HEK293 (cell line): ENCODE measurements around the gene ST6GALNAC6.

Source experiments
- CTCF ChIA-PET: fragments of 350-600 bp; formaldehyde crosslinking; extraction: SDS; loops from one replicate; lab custom pipeline; 2021; ENCODE audit warnings: antibody characterized with exemption; lab: Yijun Ruan, JAX
- POLR2A ChIA-PET: fragments of 300-600 bp; formaldehyde crosslinking; extraction: SDS; loops from one replicate; lab custom pipeline; 2020; ENCODE audit warnings: antibody characterized with exemption, inconsistent platforms; lab: Yijun Ruan, JAX
- H3K27ac ChIP-seq: fragments of 200-500 bp; sonication (Bioruptor generic); 2 replicates; pipeline ENCODE4 v1.5.1; 2014; ENCODE audit warnings: low read depth, low read length, control low read depth, inconsistent platforms; ENCODE audit errors: extremely low read depth
- H3K36me3 ChIP-seq, 2 experiments: fragments of 200-500 bp in 1 of 2; sonication (Bioruptor generic) in 1 of 2; 1 replicate in 1 of 2; 2 replicates in 1 of 2; pipeline ENCODE4 v1.5.1; 2014 to 2017; ENCODE audit warnings: inconsistent platforms in 2 of 2, low read length in 2 of 2; ENCODE audit not compliant: control insufficient read depth in 2 of 2, insufficient read depth in 1 of 2
- H3K4me1 ChIP-seq: fragments of 200-500 bp; sonication (Bioruptor generic); 2 replicates; pipeline ENCODE4 v1.5.1; 2014; ENCODE audit warnings: mild to moderate bottlenecking, low read length, inconsistent platforms; ENCODE audit not compliant: control insufficient read depth, insufficient read depth
- H3K4me3 ChIP-seq: 2 replicates; pipeline ENCODE4 v1.5.1; 2011; ENCODE audit warnings: low read depth, mild to moderate bottlenecking, control low read depth, low read length, moderate library complexity
- H3K9me3 ChIP-seq: fragments of 200-500 bp; sonication (Bioruptor generic); 2 replicates; pipeline ENCODE4 v1.5.1; 2014; ENCODE audit warnings: low read depth, low read length, inconsistent platforms; ENCODE audit not compliant: control insufficient read depth, insufficient read depth
- FEZF1 ChIP-seq: fragments of 450-650 bp; formaldehyde crosslinking; IDR thresholded peaks from 2 replicates; pipeline ENCODE4 v1.5.1; 2016; ENCODE audit warnings: missing biosample characterization, missing genetic modification characterization
- GFI1B ChIP-seq: fragments of 450-650 bp; formaldehyde crosslinking; IDR thresholded peaks from 2 replicates; pipeline ENCODE4 v1.5.1; 2016; ENCODE audit warnings: missing biosample characterization, missing genetic modification characterization
- GLI2 ChIP-seq: fragments of 450-650 bp; formaldehyde crosslinking; IDR thresholded peaks from 2 replicates; pipeline ENCODE4; 2017; ENCODE audit warnings: missing biosample characterization, missing genetic modification characterization, low read depth, borderline replicate concordance
- GLIS2 ChIP-seq: fragments of 450-650 bp; formaldehyde crosslinking; IDR thresholded peaks from 2 replicates; pipeline ENCODE4 v1.5.1; 2016; ENCODE audit warnings: missing biosample characterization, missing genetic modification characterization
- KLF8 ChIP-seq: fragments of 450-650 bp; formaldehyde crosslinking; IDR thresholded peaks from 2 replicates; pipeline ENCODE4 v1.5.1; 2016; ENCODE audit warnings: missing biosample characterization, missing genetic modification characterization
- KLF9 ChIP-seq: fragments of 450-650 bp; formaldehyde crosslinking; IDR thresholded peaks from 2 replicates; pipeline ENCODE4 v1.5.1; 2016; ENCODE audit warnings: missing biosample characterization, missing genetic modification characterization, low read depth
- OVOL3 ChIP-seq: fragments of 450-650 bp; formaldehyde crosslinking; IDR thresholded peaks from 2 replicates; pipeline ENCODE4 v1.5.1; 2016; ENCODE audit warnings: missing biosample characterization, missing genetic modification characterization
- REPIN1 ChIP-seq: fragments of 450-650 bp; formaldehyde crosslinking; IDR thresholded peaks from 2 replicates; pipeline ENCODE4 v1.5.1; 2017; ENCODE audit warnings: missing biosample characterization, missing genetic modification characterization, low read depth
- ZBTB1 ChIP-seq: fragments of 450-650 bp; formaldehyde crosslinking; IDR thresholded peaks from 2 replicates; pipeline ENCODE4 v1.5.1; 2016; ENCODE audit warnings: missing biosample characterization, missing genetic modification characterization
- ZBTB11 ChIP-seq: fragments of 450-650 bp; formaldehyde crosslinking; conservative IDR thresholded peaks from 2 replicates; pipeline ENCODE4 v1.5.1; 2016; ENCODE audit warnings: low read depth, missing biosample characterization, missing genetic modification characterization
- ZFP37 ChIP-seq: fragments of 450-650 bp; formaldehyde crosslinking; IDR thresholded peaks from 2 replicates; pipeline ENCODE4 v1.5.1; 2016; ENCODE audit warnings: missing biosample characterization, missing genetic modification characterization
- ZFP41 ChIP-seq: fragments of 450-650 bp; formaldehyde crosslinking; IDR thresholded peaks from 2 replicates; pipeline ENCODE4 v1.5.1; 2016; ENCODE audit warnings: missing biosample characterization, missing genetic modification characterization, borderline replicate concordance
- ZIC2 ChIP-seq: fragments of 450-650 bp; formaldehyde crosslinking; IDR thresholded peaks from 2 replicates; pipeline ENCODE4 v1.5.1; 2016; ENCODE audit warnings: missing biosample characterization, missing genetic modification characterization
- ZNF146 ChIP-seq: fragments of 450-650 bp; formaldehyde crosslinking; IDR thresholded peaks from 2 replicates; pipeline ENCODE4 v1.5.1; 2016; ENCODE audit warnings: missing biosample characterization, missing genetic modification characterization
- ZNF184 ChIP-seq: fragments of 450-650 bp; IDR thresholded peaks from 2 replicates; pipeline ENCODE4 v1.5.1; 2018; ENCODE audit warnings: missing biosample characterization, mild to moderate bottlenecking, missing genetic modification characterization
- ZNF239 ChIP-seq: fragments of 450-650 bp; formaldehyde crosslinking; IDR thresholded peaks from 2 replicates; pipeline ENCODE4 v1.5.1; 2016; ENCODE audit warnings: missing biosample characterization, missing genetic modification characterization
- ZNF274 ChIP-seq, 2 experiments: fragments of 200-500 bp in 1 of 2; fragments of 450-650 bp in 1 of 2; sonication (Bioruptor generic) in 1 of 2; formaldehyde crosslinking in 1 of 2; IDR thresholded peaks; 2 replicates each; pipeline versions ENCODE4 v1.5.1 to v1.6.1; 2014 to 2016; ENCODE audit warnings: borderline replicate concordance in 1 of 2, inconsistent platforms in 1 of 2, low read length in 1 of 2, missing biosample characterization in 1 of 2, missing genetic modification characterization in 1 of 2
- ZNF530 ChIP-seq: fragments of 450-650 bp; formaldehyde crosslinking; IDR thresholded peaks from 2 replicates; pipeline ENCODE4 v1.5.1; 2016; ENCODE audit warnings: low read depth, missing biosample characterization, missing genetic modification characterization
- ZNF548 ChIP-seq: fragments of 450-650 bp; formaldehyde crosslinking; IDR thresholded peaks from 2 replicates; pipeline ENCODE4 v1.5.1; 2016; ENCODE audit warnings: missing biosample characterization, missing genetic modification characterization
- ZNF623 ChIP-seq: fragments of 450-650 bp; formaldehyde crosslinking; IDR thresholded peaks from 2 replicates; pipeline ENCODE4 v1.5.1; 2016; ENCODE audit warnings: missing biosample characterization, missing genetic modification characterization
- ZNF830 ChIP-seq: fragments of 450-650 bp; IDR thresholded peaks from 2 replicates; pipeline ENCODE4 v1.5.0; 2018; ENCODE audit warnings: missing biosample characterization, missing genetic modification characterization, low read depth, mild to moderate bottlenecking, moderate library complexity
- TF ChIP-seq, protein P1 (sequence below): fragments of 450-650 bp; formaldehyde crosslinking; IDR thresholded peaks from 2 replicates; pipeline ENCODE4 v1.5.1; 2016; ENCODE audit warnings: missing biosample characterization, missing genetic modification characterization
- TF ChIP-seq, protein P2 (sequence below): sonication (generic); formaldehyde crosslinking; IDR thresholded peaks from 2 replicates; pipeline ENCODE4 v1.8.1; 2022; ENCODE audit warnings: mild to moderate bottlenecking, moderate library complexity, missing genetic modification reagents
- TF ChIP-seq, protein P3 (sequence below): fragments of 450-650 bp; formaldehyde crosslinking; IDR thresholded peaks from 2 replicates; pipeline ENCODE4 v1.5.1; 2016; ENCODE audit warnings: missing biosample characterization, missing genetic modification characterization

Gene ST6GALNAC6

GRCh38 chr9:127937056-127937387 is 37.6 kb upstream of the ST6GALNAC6 start (continued):
- TF ChIP-seq ZBTB11 (tag by site-specific recombination) = no peak
- no peak for TF ChIP-seq KLF8 (tag by site-specific recombination)
- TF ChIP-seq FEZF1 (tag by site-specific recombination) = no peak
- TF ChIP-seq GLI2 (tag by site-specific recombination) = no peak
- TF ChIP-seq REPIN1 (tag by site-specific recombination) = no peak
- TF ChIP-seq ZFP37 = no peak
- no peak for TF ChIP-seq ZNF146 (tag by site-specific recombination)
- no peak for TF ChIP-seq ZNF274 (IDR thresholded peaks at IDR 0.05; ENCODE audit: low read length)
- no peak for TF ChIP-seq ZNF274 (tag by site-specific recombination; IDR thresholded peaks at IDR 0.05; ENCODE audit: borderline replicate concordance)

GRCh38 chr9:127936347-127936852 is 37.0 kb upstream of the ST6GALNAC6 start:
- TF ChIP-seq, protein P1, sequence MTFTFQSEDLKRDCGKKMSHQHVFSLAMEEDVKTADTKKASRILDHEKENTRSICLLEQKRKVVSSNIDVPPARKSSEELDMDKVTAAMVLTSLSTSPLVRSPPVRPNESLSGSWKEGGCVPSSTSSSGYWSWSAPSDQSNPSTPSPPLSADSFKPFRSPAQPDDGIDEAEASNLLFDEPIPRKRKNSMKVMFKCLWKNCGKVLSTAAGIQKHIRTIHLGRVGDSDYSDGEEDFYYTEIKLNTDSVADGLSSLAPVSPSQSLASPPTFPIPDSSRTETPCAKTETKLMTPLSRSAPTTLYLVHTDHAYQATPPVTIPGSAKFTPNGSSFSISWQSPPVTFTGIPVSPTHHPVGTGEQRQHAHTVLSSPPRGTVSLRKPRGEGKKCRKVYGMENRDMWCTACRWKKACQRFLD (tag by site-specific recombination) = no peak
- TF ChIP-seq KLF9 (tag by site-specific recombination) = no peak
- no peak for TF ChIP-seq ZFP41 (tag by site-specific recombination)
- no peak for TF ChIP-seq ZBTB1 (tag by site-specific recombination)
- TF ChIP-seq OVOL3 (tag by site-specific recombination) = no peak
- TF ChIP-seq GFI1B (tag by site-specific recombination) = no peak
- TF ChIP-seq ZNF548 (tag by site-specific recombination) = no peak
- TF ChIP-seq, protein P2, sequence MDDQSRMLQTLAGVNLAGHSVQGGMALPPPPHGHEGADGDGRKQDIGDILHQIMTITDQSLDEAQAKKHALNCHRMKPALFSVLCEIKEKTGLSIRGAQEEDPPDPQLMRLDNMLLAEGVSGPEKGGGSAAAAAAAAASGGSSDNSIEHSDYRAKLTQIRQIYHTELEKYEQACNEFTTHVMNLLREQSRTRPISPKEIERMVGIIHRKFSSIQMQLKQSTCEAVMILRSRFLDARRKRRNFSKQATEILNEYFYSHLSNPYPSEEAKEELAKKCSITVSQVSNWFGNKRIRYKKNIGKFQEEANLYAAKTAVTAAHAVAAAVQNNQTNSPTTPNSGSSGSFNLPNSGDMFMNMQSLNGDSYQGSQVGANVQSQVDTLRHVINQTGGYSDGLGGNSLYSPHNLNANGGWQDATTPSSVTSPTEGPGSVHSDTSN = no peak
- TF ChIP-seq, protein P3, sequence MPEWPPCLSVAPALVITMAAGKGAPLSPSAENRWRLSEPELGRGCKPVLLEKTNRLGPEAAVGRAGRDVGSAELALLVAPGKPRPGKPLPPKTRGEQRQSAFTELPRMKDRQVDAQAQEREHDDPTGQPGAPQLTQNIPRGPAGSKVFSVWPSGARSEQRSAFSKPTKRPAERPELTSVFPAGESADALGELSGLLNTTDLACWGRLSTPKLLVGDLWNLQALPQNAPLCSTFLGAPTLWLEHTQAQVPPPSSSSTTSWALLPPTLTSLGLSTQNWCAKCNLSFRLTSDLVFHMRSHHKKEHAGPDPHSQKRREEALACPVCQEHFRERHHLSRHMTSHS (tag by site-specific recombination) = no peak
- TF ChIP-seq GLIS2 (tag by site-specific recombination) = no peak
- TF ChIP-seq ZIC2 (tag by site-specific recombination) = no peak
- TF ChIP-seq ZNF184 = no peak
- no peak for TF ChIP-seq ZNF830 (tag by site-specific recombination)
- no peak for TF ChIP-seq ZNF239 (tag by site-specific recombination)
- no peak for TF ChIP-seq ZNF623 (tag by site-specific recombination)
- no peak for TF ChIP-seq ZNF530 (tag by site-specific recombination)
- Histone ChIP-seq H3K27ac (no peak overlapping the region), H3K4me3 (peak overlapping the region; percentile 58), H3K36me3 (peaks cover 0 to 27% of the 10 kb centered on the region in 2 experiments; a peak in 1 of 3 replicates), H3K9me3 (no peaks in the 10 kb centered on the region), H3K4me1 (0 out of 2 replicates have a peak, but pooled peaks cover 4% of the 10 kb centered on the region)
- ChIA-PET POLR2A (no interaction called here), CTCF (interaction anchor here (0.7 to 1.5 kb wide), 4 partner anchors 19 to 1189 kb away, joined by 3 to 7 read pairs (median 3); no protein-coding TSS in a partner anchor)
